Measurements from ENCODE around the gene ASB14.

GRCh38 chr3:57268416-57268815 is 24.1 kb downstream of the ASB14 start:
- TF ChIP-seq CTCF (IDR thresholded peaks at IDR 0.05 in 4 of 5, conservative IDR thresholded peaks at IDR 0.05 in 1 of 5): no peak
- TF ChIP-seq POLR2A (IDR thresholded peaks at IDR 0.05): no peak
